Measurements from ENCODE around the gene TFF3.
A peak's percentile ranks its signal among the peaks of the same experiment; 100 is the strongest.

Gene TFF3

DNA sequence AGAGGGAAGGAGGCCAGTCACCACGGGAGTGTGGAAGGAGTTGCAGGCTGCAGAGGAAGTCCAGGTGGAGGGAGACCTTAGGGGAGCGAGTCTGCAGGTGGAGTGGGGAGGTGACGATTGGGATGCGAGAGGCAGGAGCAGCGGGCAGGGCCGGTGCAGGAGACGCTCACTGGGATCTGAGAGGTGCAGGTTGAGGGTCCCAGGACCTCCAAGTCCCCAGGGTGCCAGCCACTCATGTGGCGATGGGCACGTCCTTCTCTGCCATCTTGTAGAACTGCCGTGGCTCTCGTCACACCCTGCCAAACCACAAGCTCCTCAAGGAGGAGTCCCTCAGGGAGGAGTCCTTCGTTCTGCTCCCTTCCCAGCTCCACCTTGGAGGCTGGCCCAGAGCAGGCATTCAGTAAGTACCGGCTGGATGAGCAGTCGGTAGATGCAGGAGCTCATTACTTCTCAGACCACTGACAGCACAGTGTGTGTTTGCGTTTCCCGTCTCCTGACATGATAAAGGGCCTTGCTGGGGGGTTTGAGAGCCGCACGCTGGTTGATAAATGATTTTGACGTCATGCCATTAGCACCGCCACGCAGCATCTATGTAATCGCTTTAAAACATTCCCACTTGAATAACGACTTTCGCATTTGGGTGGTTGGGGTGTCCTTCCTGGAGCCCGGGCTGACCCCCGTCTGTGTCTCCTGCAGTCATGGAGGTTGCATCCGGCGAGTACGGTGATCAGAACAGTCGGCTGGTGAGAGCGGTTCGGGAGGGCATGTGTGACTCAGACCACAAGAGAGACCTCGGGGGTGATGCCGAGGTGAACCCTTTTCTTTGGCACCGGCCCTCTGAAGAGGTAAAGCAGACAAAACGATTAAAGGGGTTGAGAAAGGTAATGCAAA lies 27.8 kb downstream of the TFF3 start:
- DNase-seq, result no peak

- DNase-seq, result no peak
Observed at GRCh38 chr21:42286416-42286815, 28.8 kb downstream of the TFF3 start.

DNA sequence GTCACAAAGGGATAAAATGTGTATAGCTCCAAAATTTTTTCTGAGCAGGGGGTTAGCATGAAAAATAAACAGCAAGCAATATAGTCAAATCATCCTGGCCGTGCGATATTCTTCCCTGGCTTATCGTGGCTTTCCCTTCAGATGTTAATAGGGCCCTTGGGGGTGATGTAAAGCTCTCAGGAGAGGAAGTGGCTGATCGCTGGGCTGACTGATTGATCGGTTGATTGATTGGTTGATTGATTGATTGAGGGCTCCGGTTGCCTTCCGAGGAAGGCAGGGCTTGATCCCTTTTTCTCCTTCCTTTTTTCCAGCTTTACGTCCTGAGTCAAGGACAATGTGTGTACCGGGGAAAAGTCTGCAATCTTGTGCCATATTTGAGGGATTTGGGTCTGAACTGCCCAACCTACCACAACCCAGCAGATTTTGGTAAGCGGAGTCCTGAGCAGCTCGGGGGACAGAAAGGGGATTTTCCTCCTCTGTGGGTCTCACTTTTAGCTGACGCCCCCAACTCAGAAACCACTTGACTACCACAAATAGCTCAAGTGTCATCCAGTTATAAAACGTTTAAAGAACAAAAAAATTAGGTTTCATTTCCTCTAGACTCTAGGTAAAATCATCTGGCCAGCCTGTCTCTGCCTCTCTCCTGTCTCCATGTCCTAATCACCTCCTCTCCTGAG lies 29.5 kb downstream of the TFF3 start:
- no peak for DNase-seq

- DNase-seq, result no peak
Observed at GRCh38 chr21:42282715-42283114, 32.5 kb downstream of the TFF3 start.

DNA sequence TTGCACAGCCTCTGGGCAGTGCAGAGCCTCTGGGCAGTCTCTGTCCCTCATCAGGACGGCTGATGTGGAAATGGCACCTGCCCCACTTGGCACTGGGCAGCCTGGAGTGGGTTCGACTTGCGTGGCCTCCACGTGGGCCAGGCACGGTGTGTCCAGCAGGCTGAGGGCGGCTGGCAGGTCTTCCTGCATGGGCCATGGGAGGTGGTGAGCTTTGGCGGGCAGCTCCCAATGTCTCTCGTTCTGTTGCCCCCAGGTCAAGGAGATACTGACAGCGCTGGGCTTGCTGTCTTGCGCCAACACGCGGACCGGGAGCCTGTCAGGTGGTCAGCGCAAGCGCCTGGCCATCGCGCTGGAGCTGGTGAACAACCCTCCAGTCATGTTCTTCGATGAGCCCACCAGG lies 33.2 kb downstream of the TFF3 start:
- no peak for DNase-seq

DNA sequence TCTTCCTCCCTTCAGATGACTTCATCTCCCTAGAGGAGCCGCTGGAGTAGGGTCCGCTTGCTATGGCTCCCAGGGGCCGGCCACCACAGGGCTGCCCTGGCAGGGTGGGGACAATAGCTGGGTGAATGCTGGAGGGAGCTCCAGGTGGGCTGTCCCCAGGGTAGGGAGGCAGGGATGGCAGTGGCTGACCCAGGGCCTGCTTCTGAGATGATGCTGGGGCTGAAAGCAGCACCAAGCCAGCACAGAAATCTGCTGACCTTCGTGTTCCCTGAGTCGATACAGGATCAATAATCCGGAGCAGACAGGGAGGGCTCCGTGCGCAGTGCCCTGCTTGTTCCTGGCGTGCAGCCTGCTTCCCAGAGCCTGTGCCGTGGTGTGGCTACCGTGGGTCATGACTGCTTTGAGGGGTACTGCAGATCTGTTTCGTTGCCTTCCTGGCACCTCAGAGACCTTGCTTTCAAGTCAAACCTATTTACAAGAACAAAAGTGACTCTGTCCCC lies 34.0 kb downstream of the TFF3 start:
- no peak for DNase-seq

DNA sequence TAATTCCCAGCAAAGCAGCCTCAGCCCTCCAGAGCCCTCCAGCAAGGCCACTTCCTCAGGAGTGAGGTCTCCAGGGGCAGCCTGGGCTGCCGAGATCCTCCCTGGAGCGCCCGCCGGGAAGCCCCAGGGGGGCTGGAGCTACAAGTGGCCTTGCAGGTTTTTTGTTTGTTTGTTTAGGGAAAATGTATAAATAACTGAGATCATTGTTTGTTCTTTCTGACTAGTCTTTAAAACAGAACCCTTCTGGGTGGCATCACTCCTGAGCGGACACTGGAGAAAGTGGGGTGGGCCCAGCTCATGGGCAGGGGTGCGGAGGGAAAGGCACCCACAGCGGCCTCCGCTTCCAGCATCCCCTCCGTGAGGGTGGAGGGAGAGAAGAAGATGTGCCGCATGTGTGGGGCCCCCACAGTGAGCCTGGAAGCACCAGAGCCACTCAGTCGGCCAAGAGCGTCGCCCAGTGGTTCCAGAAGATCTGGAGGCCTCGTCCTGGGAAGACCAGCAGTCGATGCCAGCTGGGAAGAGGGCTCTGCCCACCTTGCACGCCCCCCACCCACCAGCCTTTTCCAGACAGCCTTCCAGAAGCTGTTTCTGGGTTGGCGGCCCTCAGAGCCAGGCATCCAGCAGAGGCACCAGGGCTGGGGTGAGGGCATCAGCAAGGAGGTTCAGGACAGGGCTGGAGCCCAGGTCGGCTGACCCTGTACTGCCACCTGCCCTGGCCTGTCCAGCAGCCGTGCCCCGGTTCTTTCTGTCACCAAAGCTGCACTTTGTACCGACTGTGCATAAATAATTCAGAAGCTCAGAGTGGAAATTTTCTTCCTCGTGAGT lies 34.6 kb downstream of the TFF3 start:
- no peak for DNase-seq

GRCh38 chr21:42279888-42280287 lies 35.3 kb downstream of the TFF3 start:
- no peak for DNase-seq

- DNase-seq, result no peak
Observed at GRCh38 chr21:42279341-42279871, 35.8 kb downstream of the TFF3 start.

GRCh38 chr21:42278451-42279149 lies 36.6 kb downstream of the TFF3 start:
- DNase-seq, result no peak

DNA sequence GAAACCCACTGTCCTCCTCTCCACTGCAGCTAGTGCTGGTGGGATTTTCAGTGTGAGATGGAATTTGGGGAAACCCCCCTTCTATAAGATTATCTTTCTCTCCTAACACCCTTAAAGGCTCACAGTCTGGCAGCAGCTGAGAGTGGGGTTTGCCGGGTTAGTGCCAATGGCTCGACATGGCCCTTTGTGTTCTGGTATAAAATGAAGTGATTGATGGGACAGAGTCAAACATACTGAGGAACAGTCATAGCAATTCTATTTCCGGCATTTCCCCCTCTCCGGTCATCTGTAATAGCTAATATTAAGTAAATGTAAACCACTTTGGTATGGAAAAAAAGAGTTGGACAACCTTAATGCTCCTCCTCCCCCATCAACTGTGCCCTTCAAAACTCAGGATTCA lies 37.6 kb downstream of the TFF3 start:
- DNase-seq, result no peak

DNA sequence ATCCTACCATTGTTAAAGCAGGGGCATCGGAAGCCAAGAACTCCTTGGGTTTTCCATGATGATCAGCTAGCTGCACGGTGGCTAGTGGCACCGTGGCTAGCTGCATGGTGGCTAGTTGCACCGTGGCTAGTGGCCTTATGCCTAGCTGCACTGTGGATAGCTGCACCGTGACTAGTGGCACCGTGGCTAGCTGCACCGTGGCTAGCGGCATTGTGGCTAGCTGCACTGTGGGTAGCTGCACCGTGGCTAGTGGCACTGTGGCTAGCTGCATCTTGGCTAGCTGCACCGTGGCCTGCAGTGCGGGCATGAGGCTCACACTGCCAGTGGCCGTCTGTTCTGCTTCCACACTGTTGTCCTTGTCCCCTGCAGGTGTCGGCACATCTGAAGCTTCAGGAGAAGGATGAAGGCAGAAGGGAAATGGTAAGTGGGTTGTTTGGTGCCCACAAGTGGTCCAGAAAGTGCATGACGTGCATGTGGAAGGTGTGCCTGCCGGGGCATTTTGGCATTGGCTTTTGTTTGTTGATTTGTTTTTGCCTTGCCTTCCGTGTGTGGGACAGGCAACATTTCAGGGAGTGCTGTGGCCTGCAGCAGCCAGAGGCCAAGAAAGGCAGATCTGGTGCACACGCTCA lies 38.6 kb downstream of the TFF3 start:
- no peak for DNase-seq

- no peak for DNase-seq
Observed at GRCh38 chr21:42276076-42276475, 39.1 kb downstream of the TFF3 start.

DNA sequence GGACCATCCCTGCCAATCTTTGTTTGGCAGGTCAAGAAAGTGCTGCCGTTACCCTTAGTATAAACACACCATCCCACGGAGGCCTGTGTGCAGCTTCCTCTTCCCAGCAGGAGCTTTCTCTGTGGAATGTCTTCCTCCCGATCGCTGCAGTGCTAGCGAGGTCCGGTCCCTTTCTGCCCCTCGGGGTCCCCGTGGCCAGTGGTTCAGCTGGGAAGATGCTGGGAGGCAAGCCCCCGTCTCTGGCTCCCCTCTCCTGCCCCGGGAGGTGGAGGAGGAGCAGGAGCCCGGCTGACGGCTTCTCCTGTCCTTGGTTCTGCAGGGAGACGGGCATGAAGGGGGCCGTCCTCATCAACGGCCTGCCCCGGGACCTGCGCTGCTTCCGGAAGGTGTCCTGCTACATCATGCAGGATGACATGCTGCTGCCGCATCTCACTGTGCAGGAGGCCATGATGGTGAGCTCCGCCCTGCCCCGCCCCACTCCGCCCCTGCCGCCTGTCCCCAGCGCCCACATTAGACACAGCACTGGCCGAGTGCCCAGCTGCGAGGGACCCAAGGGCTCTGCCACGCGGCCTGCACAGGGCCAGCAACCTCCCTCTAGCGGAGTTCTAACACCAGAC lies 42.1 kb downstream of the TFF3 start:
- no peak for DNase-seq

- no peak for DNase-seq
Observed at GRCh38 chr21:42272109-42272962, 42.9 kb downstream of the TFF3 start.

GRCh38 chr21:42271065-42271464 lies 44.1 kb downstream of the TFF3 start:
- no peak for DNase-seq

- no peak for DNase-seq
Observed at GRCh38 chr21:42269386-42269785, 45.8 kb downstream of the TFF3 start.

DNA sequence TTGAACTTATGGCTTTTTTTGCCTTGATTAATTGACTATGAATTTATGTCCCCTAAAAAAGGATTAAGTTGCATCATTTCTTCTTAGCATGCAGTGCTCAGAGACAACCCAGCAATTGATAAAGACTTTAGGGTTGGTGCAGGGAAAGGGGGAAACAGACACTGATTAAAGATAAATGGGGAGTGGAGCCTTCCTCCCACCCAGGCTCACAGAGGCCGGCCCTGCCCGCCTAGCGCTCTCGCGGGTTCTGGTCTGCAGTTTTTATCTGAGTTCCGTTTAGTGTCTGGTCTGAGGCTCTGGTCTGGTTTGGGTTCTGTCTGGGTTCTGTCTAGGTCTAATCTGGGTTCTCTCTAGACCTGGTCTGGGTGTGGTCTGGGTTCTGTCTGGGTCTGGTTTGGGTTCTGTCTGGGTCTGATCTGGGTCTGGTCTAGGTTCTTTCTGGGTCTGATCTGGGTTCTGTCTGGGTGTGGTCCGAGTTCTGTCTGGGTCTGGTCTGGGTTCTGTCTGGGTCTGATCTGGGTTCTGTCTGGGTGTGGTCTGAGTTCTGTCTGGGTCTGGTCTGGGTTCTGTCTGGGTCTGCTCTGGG lies 48.1 kb downstream of the TFF3 start:
- DNase-seq, result peak in 1 of 2 donors; percentile 17

GRCh38 chr21:42265231-42265812 lies 49.9 kb downstream of the TFF3 start:
- DNase-seq, result no peak
